Jurkat, Clone E6-1 (cell line): ENCODE measurements around the gene TSGA10IP.

Source experiments
- DNase-seq: peaks from one replicate; pipeline ENCODE4 v3.0.0-alpha.2; 2011; ENCODE audit warnings: low read depth, low spot score
- H3K4me3 ChIP-seq: 2 replicates; pipeline ENCODE4 v1.5.1; 2011; ENCODE audit warnings: mild to moderate bottlenecking, low read length, control low read depth, moderate library complexity

The TSGA10IP gene

DNA sequence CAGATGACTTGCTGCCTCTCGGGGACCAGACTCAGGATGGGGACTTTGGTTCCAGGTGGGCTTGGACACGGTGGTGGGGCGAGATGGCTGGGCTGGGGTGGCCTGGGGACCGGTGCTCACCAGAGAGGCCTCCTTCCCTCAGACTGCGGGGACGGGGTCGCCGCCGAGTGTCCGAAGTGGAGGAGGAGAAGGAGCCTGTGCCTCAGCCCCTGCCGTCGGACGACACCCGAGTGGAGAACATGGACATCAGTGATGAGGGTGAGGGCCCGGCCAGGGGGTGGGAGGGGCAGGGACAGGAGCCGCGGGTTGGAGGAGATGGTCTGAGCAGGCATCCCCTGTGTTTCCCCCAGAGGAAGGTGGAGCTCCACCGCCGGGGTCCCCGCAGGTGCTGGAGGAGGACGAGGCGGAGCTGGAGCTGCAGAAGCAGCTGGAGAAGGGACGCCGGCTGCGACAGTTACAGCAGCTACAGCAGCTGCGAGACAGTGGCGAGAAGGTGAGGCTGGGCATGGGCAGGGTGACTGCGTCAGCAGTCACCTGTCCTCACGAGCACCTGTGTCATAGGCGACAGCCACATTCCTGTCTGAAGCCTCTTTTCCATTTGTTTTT lies 22.2 kb downstream of the TSGA10IP start:
- DNase-seq = no peak
- no peak overlapping the region for H3K4me3 ChIP-seq

GRCh38 chr11:65968600-65969482 lies 23.6 kb downstream of the TSGA10IP start:
- no peak overlapping the region for H3K4me3 ChIP-seq
- DNase-seq = no peak

DNA sequence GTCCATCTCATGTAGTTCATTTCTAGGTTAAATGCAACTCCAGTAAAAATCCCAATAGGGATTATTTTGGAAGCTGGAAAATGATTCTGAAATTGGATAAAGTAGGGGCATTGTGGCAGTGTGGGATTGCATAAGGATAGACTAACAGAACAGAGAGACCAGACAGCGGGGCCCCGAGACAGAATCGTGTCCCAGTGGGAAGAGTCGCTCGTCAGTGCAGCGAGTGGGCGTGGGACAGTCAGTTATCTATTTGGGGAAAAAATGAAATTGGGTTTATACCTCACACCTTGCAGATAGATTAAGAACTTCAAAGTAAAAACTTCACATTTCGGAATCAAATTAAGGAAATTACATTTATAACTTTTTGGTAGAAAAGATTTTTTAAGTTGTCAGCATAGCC lies 26.8 kb downstream of the TSGA10IP start:
- no peak for DNase-seq
- H3K4me3 ChIP-seq = no peak overlapping the region

GRCh38 chr11:65973439-65974110 lies 28.3 kb downstream of the TSGA10IP start:
- no peak overlapping the region for H3K4me3 ChIP-seq
- no peak for DNase-seq

DNA sequence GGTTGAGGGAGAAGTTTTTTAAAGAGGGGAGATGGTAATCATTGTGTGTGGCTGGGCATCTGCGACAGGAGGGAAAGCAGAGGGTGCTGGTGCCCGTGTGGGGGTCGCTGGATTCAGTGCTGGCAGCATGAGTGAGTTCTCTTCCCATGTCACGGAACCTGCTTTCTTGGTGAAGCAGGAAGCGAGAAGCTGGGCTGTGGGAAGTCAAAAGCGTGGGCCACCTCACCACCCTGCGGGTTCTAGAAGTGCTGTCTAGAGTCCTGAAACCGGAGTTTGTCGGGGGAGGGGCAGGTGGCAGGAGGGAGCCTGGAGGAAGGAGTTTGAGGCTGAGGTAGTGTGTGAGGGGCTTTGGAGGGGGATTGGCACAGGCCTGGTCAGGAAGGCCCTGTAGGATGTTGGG lies 30.5 kb downstream of the TSGA10IP start:
- H3K4me3 ChIP-seq = no peak overlapping the region
- no peak for DNase-seq

- H3K4me3 ChIP-seq = no peak overlapping the region
- DNase-seq = no peak
Measured at GRCh38 chr11:65976216-65977176, 31.2 kb downstream of the TSGA10IP start.

DNA sequence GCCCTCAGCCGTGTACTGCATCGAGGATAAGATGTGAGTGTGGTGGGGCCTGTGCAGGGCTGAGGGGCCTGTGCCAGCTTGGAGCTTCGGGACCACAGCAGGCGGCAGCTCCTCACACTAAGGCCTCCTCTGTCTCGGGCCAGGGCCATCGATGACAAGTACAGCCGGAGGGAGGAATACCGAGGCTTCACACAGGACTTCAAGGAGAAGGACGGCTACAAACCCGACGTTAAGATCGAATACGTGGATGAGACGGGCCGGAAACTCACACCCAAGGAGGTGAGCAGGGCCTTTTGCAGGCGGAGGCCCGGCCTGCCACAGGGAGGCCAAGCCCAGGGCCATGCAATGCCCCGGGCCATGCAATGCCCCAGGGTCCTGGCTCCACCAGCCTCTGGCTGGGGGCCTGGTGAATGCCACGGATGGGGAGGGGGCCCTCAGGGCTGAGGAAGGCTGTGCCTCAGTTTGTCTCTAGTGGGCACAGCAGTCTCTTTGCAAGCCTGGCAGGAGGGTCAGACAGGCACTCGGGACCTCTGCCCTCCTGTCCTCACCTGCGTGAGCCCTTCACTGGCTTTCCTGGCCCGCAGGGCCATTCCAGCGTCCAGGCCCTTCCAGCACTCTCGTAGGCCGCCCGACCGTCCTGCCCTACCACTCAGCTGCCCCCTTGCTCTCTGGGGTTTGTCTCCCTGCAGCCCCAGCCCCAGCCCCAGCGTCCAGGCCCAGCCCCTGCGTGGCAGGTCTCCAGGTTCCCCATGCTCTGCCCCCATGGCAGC lies 32.5 kb downstream of the TSGA10IP start:
- no peak overlapping the region for H3K4me3 ChIP-seq
- DNase-seq = no peak

DNA sequence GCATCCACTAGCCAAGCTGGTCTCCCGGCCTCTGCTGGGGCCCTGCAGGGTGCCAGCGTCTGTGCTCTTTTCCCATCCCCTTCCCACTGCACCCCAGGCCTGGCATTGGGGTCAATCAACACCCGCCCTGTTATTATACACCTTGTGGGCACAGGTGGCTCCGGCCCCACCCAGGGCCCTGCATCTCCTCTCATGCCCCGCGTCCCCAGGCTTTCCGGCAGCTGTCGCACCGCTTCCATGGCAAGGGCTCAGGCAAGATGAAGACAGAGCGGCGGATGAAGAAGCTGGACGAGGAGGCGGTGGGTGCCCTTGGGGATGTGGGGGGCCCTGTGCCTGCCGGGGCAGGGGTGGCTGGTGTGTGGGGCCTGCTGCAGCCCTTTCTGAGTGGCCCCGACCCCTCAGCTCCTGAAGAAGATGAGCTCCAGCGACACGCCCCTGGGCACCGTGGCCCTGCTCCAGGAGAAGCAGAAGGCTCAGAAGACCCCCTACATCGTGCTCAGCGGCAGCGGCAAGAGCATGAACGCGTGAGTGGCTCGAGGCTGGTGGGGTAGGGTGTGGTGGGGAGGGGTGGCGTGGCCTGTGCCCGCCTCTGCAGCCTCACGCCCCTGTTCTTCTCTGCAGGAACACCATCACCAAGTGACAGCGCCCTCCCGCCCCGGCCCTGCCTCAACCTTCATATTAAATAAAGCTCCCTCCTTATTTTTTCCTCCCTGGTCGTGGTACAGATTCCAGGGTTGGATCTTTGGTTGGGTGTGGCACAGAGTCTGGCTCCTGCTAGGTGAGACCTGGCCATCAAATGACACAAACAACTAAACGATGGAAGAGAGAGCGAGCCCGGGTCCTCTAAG lies 33.3 kb downstream of the TSGA10IP start:
- no peak for DNase-seq
- no peak overlapping the region for H3K4me3 ChIP-seq

DNA sequence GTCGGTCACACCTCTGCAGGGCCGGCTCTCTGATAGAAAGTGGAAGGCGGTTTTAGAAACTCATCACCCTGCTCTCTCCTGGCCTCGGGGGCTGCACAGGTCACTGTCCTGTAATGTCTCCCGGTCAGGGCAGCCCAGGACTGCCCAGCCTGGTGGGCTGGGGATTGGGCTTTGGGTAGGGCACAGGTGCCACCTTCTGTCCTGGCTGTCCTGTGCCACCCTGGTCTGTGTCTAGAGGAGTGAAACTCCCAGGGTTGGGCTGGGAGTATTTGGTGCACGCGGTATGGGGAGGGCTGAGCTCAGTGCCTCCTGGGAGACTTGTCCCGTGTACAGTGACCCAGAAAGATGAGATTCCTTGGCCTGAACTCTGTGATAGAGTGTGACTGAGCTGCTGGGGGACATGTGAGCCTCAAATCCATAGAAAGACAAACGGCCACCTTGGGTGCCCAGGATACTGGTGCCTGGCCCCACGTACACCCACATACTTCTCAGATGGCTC lies 34.0 kb downstream of the TSGA10IP start:
- H3K4me3 ChIP-seq = no peak overlapping the region
- no peak for DNase-seq

DNA sequence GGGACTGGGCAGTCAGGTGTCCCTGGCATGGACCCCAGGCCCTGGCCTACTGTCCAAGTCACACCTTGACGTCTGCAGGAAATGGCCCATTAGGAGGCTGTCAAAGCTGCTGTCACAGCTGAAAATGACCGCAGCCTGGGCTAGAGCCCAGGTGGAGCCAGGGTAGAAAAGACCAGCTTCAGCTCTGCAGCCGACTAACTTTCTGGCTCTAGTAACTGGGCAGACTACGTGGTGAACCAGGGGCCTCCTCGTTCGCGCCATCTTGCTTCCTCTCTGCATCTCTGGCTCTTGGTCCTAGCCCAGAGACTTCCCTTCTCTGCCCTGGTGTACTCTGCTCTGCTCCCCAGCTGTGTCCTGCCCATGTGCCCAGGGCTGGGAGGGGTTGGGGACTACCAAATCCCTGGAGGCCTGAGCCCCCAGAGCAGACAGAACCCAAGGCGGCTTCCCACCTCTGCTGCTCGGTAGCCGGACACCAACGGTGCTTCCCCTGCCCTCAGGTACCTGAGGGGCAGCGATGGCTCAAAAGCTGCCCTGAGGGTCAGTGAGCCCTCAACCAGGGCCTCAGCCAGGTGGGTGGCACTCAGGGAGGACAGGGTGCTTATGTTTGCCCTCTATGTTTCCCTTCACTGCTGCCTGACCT lies 35.9 kb downstream of the TSGA10IP start:
- no peak for DNase-seq
- no peak overlapping the region for H3K4me3 ChIP-seq

DNA sequence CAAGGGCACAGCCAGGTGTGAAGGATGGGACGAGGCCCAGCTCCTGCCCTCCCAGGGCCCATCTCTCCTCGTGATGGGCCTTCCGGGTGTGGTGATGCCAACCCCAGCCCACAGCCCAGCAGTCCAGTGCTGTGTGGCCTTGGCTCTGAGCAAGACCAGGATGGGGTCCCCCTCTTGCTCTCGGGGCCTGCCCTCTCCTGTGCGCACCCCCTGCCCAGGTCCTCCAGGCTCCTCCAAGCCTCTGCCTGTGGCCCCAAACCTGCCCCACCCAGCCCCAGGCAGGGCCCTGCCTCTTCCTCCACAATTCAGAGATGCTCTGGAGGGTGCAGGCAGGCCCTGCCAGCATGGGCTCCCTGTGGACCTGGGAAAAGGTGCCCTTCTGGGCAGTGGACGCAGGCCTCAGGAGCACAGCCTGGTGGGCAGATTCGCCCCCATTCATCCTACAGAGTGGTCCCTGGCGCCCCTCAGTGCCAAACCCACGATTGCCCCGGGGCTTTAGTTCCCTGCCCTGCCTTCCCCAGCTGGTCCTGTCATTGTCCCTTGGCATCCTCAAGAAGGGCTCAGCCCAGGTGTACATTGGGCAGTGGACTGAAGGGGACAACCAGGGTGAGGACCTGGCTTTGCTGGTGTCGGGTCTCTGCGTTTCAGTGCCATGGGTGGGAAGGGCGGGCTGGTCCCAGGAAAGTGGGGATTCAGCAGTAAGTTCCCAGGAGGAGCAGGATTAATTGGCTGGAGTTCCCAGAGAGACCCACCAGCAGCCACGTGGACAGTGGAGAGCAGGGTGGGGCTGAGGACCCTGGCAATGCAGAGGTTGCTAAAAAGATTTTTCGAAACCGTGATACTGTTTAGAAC lies 36.9 kb downstream of the TSGA10IP start:
- DNase-seq = no peak
- no peak overlapping the region for H3K4me3 ChIP-seq

DNA sequence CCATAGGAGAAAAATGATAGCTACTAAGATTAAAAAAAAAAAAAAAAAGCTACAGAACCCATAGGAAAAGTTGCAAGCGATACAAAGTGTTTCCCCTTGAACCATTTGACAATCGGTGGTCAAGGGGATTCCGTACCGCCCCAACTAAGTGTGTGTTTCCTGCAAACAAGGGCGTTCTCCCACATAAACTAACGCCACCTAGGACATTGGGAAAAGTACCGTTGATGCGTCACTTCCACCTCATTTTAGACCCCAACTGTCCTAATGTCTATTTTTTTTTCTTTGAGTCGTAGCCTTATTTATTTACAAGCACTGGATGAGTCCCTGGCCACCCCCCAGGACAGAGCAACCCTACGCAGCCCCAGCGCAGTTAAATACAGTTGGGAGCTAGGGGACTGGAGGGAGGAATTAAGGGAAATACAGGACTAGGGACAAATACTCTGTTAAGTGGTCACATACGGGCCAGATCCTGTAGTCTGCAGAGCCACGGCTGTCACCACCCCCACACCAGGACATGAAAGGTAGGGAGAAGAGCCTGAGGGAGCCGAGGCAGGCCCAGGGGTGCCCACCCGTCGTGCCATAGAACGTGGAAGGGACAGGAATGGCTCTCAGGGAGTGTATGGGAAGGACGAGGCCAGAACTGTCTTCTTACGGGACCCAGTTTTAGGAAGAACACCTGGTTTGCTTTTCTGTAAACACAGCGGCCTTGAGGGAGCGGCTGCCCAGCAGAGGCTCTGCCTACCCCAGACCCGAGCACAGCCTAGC lies 37.7 kb downstream of the TSGA10IP start:
- no peak overlapping the region for H3K4me3 ChIP-seq
- no peak for DNase-seq

GRCh38 chr11:65983589-65983987 lies 38.3 kb downstream of the TSGA10IP start:
- H3K4me3 ChIP-seq = no peak overlapping the region
- DNase-seq = no peak

DNA sequence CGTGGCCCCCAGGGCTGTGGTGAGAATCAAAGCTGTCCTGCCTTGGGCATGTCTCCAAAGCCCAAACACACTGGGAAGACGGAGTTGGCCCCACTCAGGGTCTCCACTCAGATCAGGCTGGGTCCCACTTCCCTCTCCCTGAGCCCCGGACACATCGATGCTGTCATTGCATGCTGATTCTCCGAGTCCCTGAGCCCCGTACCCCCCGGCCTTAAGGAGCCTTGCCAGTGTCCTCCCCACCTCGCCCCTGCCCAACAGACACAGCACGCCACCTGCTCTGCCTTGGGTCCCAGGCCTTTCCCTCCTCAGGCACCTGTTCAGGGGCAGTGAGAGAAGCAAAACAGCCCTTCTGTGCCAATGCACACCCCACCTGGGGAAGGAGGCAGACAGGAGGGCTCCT lies 42.1 kb downstream of the TSGA10IP start:
- H3K4me3 ChIP-seq = no peak overlapping the region
- DNase-seq = no peak

DNA sequence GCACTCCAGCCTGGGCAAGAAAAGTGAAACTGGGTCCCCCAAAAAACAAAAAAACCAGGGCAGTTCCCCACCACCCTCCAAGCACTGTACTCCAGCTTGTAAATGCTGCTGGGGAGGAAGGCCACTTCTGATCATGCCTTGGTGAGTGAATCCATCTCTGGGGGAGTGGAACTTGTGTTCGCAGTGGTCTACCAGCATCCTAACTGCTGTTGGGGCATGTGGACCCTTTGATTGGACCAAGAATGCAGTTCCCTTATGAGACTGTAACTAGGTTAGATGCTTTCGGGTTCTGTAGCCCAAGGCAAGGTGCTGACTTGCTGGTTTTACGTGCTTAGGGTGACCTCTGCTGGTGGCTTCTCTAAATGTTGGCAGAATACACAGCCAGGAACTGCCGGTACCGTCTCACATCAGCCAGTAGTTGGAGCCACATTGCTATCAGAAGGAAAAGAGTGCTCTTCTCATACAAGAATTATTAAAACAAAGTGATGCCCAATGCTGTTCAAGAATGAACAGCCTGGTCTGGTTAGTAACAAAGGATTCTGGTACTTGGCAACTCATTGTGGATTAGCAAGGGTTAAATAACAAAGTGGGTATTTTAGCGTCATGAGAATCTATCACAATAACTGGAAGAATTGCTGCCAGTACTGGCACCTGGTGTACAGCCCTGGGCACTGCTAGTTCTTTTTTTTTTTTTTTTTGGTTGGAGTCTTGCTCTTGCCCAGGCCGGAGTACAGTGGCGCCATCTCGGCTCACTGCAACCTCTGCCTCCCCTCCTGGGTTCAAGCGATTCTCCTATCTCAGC lies 43.7 kb downstream of the TSGA10IP start:
- no peak overlapping the region for H3K4me3 ChIP-seq
- peak; percentile 95 for DNase-seq
